GM03348 (cell line): Measurements from ENCODE around the gene CDSN.
A peak's percentile ranks its signal among the peaks of the same experiment; 100 is the strongest.

Source experiments
- DNase-seq: peaks from one replicate; pipeline ENCODE4 v3.0.0; 2012; ENCODE audit warnings: low spot score

Gene CDSN

GRCh38 chr6:31145386-31145785 lies 25.1 kb upstream of the CDSN start:
- no peak for DNase-seq

GRCh38 chr6:31144970-31145340 lies 24.7 kb upstream of the CDSN start:
- no peak for DNase-seq

- no peak for DNase-seq
Measured at GRCh38 chr6:31144296-31144969, 24.2 kb upstream of the CDSN start.

GRCh38 chr6:31143148-31143547 lies 22.9 kb upstream of the CDSN start:
- peak; percentile 26 for DNase-seq

GRCh38 chr6:31142361-31142761 lies 22.1 kb upstream of the CDSN start:
- DNase-seq: no peak

- DNase-seq: no peak
Measured at GRCh38 chr6:31140643-31141042, 20.4 kb upstream of the CDSN start.

- DNase-seq: peak; percentile 41
Measured at GRCh38 chr6:31139599-31139998, 19.4 kb upstream of the CDSN start.

GRCh38 chr6:31138982-31139381 lies 18.7 kb upstream of the CDSN start, which contains the start of gene PSORS1C2:
TSS of gene PSORS1C2 (minus strand) at chr6:31139066. CDS start at chr6:31139026, 40 bp downstream.
- DNase-seq: no peak

GRCh38 chr6:31135710-31136109 lies 15.5 kb upstream of the CDSN start:
- DNase-seq: no peak

- DNase-seq: no peak
Measured at GRCh38 chr6:31132806-31133205, 12.6 kb upstream of the CDSN start.

GRCh38 chr6:31131595-31131994 lies 11.3 kb upstream of the CDSN start:
- no peak for DNase-seq

GRCh38 chr6:31130751-31131150 lies 10.5 kb upstream of the CDSN start:
- DNase-seq: no peak

- DNase-seq: no peak
Measured at GRCh38 chr6:31129130-31129529, 8.9 kb upstream of the CDSN start.

- peak; percentile 63 for DNase-seq
Measured at GRCh38 chr6:31128093-31128676, 7.9 kb upstream of the CDSN start.

GRCh38 chr6:31126396-31127175 lies 6.3 kb upstream of the CDSN start:
- no peak for DNase-seq

GRCh38 chr6:31125586-31126363 lies 5.5 kb upstream of the CDSN start:
- DNase-seq: peak; percentile 89

GRCh38 chr6:31125162-31125561 lies 4.9 kb upstream of the CDSN start:
- DNase-seq: no peak

GRCh38 chr6:31122791-31123706 lies 2.8 kb upstream of the CDSN start:
- DNase-seq: peak; percentile 87

- no peak for DNase-seq
Measured at GRCh38 chr6:31121131-31121790, 1.0 kb upstream of the CDSN start.

- no peak for DNase-seq
Measured at GRCh38 chr6:31118178-31118577, 2.1 kb downstream of the CDSN start.
